Cerebellar cortex (tissue), 1 donor: ENCODE data around the gene PACRG.
"Not testable (repeated sequence)": the region's sequence is repeated elsewhere in the genome, so short reads cannot be mapped to it uniquely, and the experiment has no call there.

ENCODE experiments used
- DNase-seq: peaks from one replicate; pipeline ENCODE4 v3.0.0-alpha.2; 2015; ENCODE audit warnings: low spot score

PACRG gene

GRCh38 chr6:162943369-162943768 is 215.6 kb downstream of the PACRG start:
- no peak for DNase-seq

- DNase-seq = no peak
Observed at GRCh38 chr6:162951164-162951743, 223.5 kb downstream of the PACRG start.

- no peak for DNase-seq
Observed at GRCh38 chr6:162952423-162952822, 224.6 kb downstream of the PACRG start.

- DNase-seq = no peak
Observed at GRCh38 chr6:162957062-162957461, 229.3 kb downstream of the PACRG start.

- DNase-seq = no peak
Observed at GRCh38 chr6:162960679-162961457, 233.1 kb downstream of the PACRG start.

- no peak for DNase-seq
Observed at GRCh38 chr6:162962093-162962492, 234.3 kb downstream of the PACRG start.

- DNase-seq = no peak
Observed at GRCh38 chr6:162963861-162964260, 236.1 kb downstream of the PACRG start.

- DNase-seq = no peak
Observed at GRCh38 chr6:162964488-162965140, 236.8 kb downstream of the PACRG start.

- DNase-seq = no peak
Observed at GRCh38 chr6:162965366-162965765, 237.6 kb downstream of the PACRG start.

- no peak for DNase-seq
Observed at GRCh38 chr6:162970246-162970645, 242.5 kb downstream of the PACRG start.

- no peak for DNase-seq
Observed at GRCh38 chr6:162971356-162971755, 243.6 kb downstream of the PACRG start.

- DNase-seq = no peak
Observed at GRCh38 chr6:162973151-162973872, 245.5 kb downstream of the PACRG start.

- DNase-seq = no peak
Observed at GRCh38 chr6:162973980-162974379, 246.2 kb downstream of the PACRG start.

- DNase-seq = no peak
Observed at GRCh38 chr6:162974685-162975084, 246.9 kb downstream of the PACRG start.

- no peak for DNase-seq
Observed at GRCh38 chr6:162976141-162976540, 248.4 kb downstream of the PACRG start.

GRCh38 chr6:162983234-162983633 is 255.5 kb downstream of the PACRG start:
- DNase-seq = not testable (repeated sequence)

GRCh38 chr6:162998777-162999176 is 271.0 kb downstream of the PACRG start:
- no peak for DNase-seq

GRCh38 chr6:162999575-163000285 is 272.0 kb downstream of the PACRG start:
- DNase-seq = no peak

GRCh38 chr6:163001330-163001729 is 273.6 kb downstream of the PACRG start:
- DNase-seq = no peak

GRCh38 chr6:163008186-163008585 is 280.4 kb downstream of the PACRG start:
- DNase-seq = no peak

GRCh38 chr6:163008626-163009025 is 280.9 kb downstream of the PACRG start:
- no peak for DNase-seq

GRCh38 chr6:163010145-163010544 is 282.4 kb downstream of the PACRG start:
- DNase-seq = no peak
